Panc1 (cell line): ENCODE measurements around the gene COG7. TPM values are rescaled to one million over a fixed set of nuclear protein-coding genes. Genes with fewer than 3 reads are reported as not detected.

Experiments used
- ATAC-seq: fragments of 200-7000 bp; cut with Tn5 transposase; 2 replicates; pipeline ENCODE4 v1.9.1; 2020; ENCODE audit warnings: mild to moderate bottlenecking, moderate library complexity
- BruUV-seq: library from RNA; stranded (reverse); fragments of 400-500 nt; replicated peaks from 2 replicates; lab custom pipeline; 2021; lab: Mats Ljungman, UMichigan
- CTCF ChIA-PET: fragments of 300-600 bp; sonication (Branson Sonifier 250); formaldehyde crosslinking; loops from one replicate; lab custom pipeline; 2022; ENCODE audit warnings: antibody characterized with exemption; lab: Charles Lee
- POLR2A ChIA-PET: fragments of 300-600 bp; sonication (Branson Sonifier 250); formaldehyde crosslinking; loops from one replicate; lab custom pipeline; 2022; ENCODE audit warnings: antibody characterized with exemption; lab: Charles Lee
- DNase-seq: peaks from one replicate; pipeline ENCODE4 v3.0.0-alpha.2; 2010; ENCODE audit warnings: low read depth, low spot score
- H3K27ac ChIP-seq: 2 replicates; pipeline ENCODE4 v1.5.1; 2011; ENCODE audit warnings: mild to moderate bottlenecking, low read length, inconsistent platforms
- H3K27me3 ChIP-seq: fragments of 200-500 bp; sonication (Bioruptor generic); 2 replicates; pipeline ENCODE4 v1.6.0; 2014; ENCODE audit warnings: low read length, inconsistent platforms; ENCODE audit not compliant: control insufficient read depth, insufficient read depth
- H3K36me3 ChIP-seq: fragments of 200-500 bp; sonication (Bioruptor generic); 2 replicates; pipeline ENCODE4 v1.5.1; 2014; ENCODE audit warnings: inconsistent platforms, mild to moderate bottlenecking, low read length, moderate library complexity; ENCODE audit not compliant: control insufficient read depth, insufficient read depth
- H3K4me1 ChIP-seq: 2 replicates; pipeline ENCODE4 v1.5.1; 2011; ENCODE audit warnings: inconsistent platforms, mild to moderate bottlenecking, low read length, moderate library complexity; ENCODE audit not compliant: control insufficient read depth, insufficient read depth
- H3K4me3 ChIP-seq, 2 experiments: 2 replicates each; pipeline ENCODE4 v1.5.1; 2011 to 2012; ENCODE audit warnings: low read depth in 2 of 2, low read length in 2 of 2, mild to moderate bottlenecking in 2 of 2, inconsistent platforms in 1 of 2, moderate library complexity in 1 of 2
- H3K9me3 ChIP-seq: fragments of 200-500 bp; sonication (Bioruptor generic); 2 replicates; pipeline ENCODE4 v1.5.1; 2014; ENCODE audit warnings: low read depth, mild to moderate bottlenecking, inconsistent platforms, low read length, moderate library complexity; ENCODE audit not compliant: control insufficient read depth, insufficient read depth
- CTCF ChIP-seq: fragments of 450-650 bp; IDR thresholded peaks from 2 replicates; pipeline ENCODE4 v1.5.1; 2017; ENCODE audit warnings: mild to moderate bottlenecking
- POLR2AphosphoS5 ChIP-seq: IDR thresholded peaks from 2 replicates; pipeline ENCODE4 v1.6.1; 2012; ENCODE audit warnings: mild to moderate bottlenecking, low read depth, low read length, moderate library complexity
- REST ChIP-seq, 2 experiments: IDR thresholded peaks; 2 replicates each; pipeline ENCODE4 v1.6.1; 2011 to 2012; ENCODE audit warnings: low read depth in 2 of 2, control low read depth in 1 of 2, low read length in 1 of 2, mild to moderate bottlenecking in 1 of 2, moderate library complexity in 1 of 2; ENCODE audit not compliant: insufficient read depth in 1 of 2
- SIN3A ChIP-seq: IDR thresholded peaks from 2 replicates; pipeline ENCODE4 v1.6.1; 2012; ENCODE audit warnings: low read depth, mild to moderate bottlenecking, low read length, moderate library complexity, borderline replicate concordance; ENCODE audit not compliant: insufficient read depth
- TCF7L2 ChIP-seq: IDR thresholded peaks from 2 replicates; pipeline ENCODE4 v1.6.1; 2011; ENCODE audit warnings: mild to moderate bottlenecking, low read depth, low read length, inconsistent platforms
- in situ Hi-C: cut with HindIII; loops from 2 replicates; pipeline ENCODE4 v1.10.0; 2016; ENCODE audit warnings: low sequenced_read_pairs, low pct_unique_long_range_greater_than_20kb
- intact Hi-C: fragments of 100-400 bp; cut with micrococcal nuclease; formaldehyde crosslinking; loops from one replicate; pipeline ENCODE4 v1.10.0; 2022; ENCODE audit not compliant: unreplicated experiment
- total RNA-seq: library from RNA; stranded (reverse); gene quantifications from one replicate; pipeline ENCODE4 v1.2.1, GENCODE V29; 2021; ENCODE audit not compliant: unreplicated experiment

Gene COG7
- total RNA-seq, 1 experiment from 2014 or later: 25.3 TPM

GRCh38 chr16:23476289-23476688 is 23.3 kb upstream of the COG7 start:
- in situ Hi-C loops: no loop called here
- TSS peak; percentile 40 for BruUV-seq
- H3K4me1 ChIP-seq: no peaks in the 10 kb centered on the region
- ChIA-PET POLR2A (no interaction called here), CTCF (no interaction called here)
- no peak overlapping the region for H3K27ac ChIP-seq
- intact Hi-C loops: no loop called here
- TF ChIP-seq CTCF: no peak
- TF ChIP-seq TCF7L2: no peak
- TF ChIP-seq REST (IDR thresholded peaks at IDR 0.05; ENCODE audit: insufficient read depth in 1 of 2, low read depth in 2 of 2, low read length in 1 of 2): no peak
- TF ChIP-seq SIN3A: no peak
- TF ChIP-seq POLR2AphosphoS5: no peak
- no peak for DNase-seq
- peaks cover 18% of the 10 kb centered on the region for H3K36me3 ChIP-seq
- H3K9me3 ChIP-seq: no peaks in the 10 kb centered on the region
- no peak for ATAC-seq
- H3K4me3 ChIP-seq: no peak overlapping the region
- H3K27me3 ChIP-seq: no peaks in the 10 kb centered on the region

GRCh38 chr16:23469814-23470213 is 16.8 kb upstream of the COG7 start:
- intact Hi-C loops (no loop called here), in situ Hi-C loops (no loop called here)
- H3K4me1 ChIP-seq: 0 out of 2 replicates have a peak, but pooled peaks cover 2% of the 10 kb centered on the region
- H3K36me3 ChIP-seq: peaks cover 14% of the 10 kb centered on the region
- TF ChIP-seq CTCF (no peak), POLR2AphosphoS5 (no peak), TCF7L2 (no peak), SIN3A (no peak), REST (IDR thresholded peaks at IDR 0.05; ENCODE audit: insufficient read depth in 1 of 2, low read depth in 2 of 2, low read length in 1 of 2) (no peak)
- BruUV-seq: no TSS peak
- H3K27me3 ChIP-seq: no peaks in the 10 kb centered on the region
- ChIA-PET POLR2A (no interaction called here), CTCF (no interaction called here)
- peak; percentile 54; the same call in 1 of the 2 replicates for ATAC-seq
- no peak overlapping the region for H3K27ac ChIP-seq
- DNase-seq: no peak
- no peaks in the 10 kb centered on the region for H3K9me3 ChIP-seq
- no peak overlapping the region for H3K4me3 ChIP-seq
